ENCODE data around the gene MKNK2.

MKNK2 gene

DNA sequence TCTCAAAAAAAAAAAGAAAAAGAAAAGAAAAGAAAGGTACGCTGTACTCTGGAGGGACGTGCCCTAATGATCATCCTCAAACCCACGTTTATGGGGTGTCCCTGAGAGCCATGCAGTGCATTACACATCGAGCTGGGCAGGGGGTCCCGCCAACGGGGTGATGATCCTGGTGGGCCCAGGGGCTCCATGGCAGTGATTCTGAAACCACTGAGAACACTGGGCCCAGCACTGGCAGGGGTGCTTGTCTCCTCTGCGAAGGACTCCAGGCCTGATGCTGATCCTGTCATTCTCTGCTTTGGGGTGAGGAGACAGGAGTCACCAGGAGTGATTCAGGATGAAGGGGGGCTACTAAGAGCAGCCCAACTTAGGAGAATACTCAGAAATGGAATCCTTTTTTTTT is 26.4 kb upstream of the MKNK2 start:
- peak overlapping the region in 9 of 11 experiments; percentile 15 to 77 (median 60); a peak in 15 of 22 replicates for H3K9ac ChIP-seq
- TF ChIP-seq Cebpa-rat (IDR thresholded peaks at IDR 0.05), result no peak
- peaks cover 35 to 95% (median 78%) of the 10 kb centered on the region in 11 experiments for H3K36me3 ChIP-seq
- H4K20me1 ChIP-seq, result peaks cover 8 to 83% (median 40%) of the 10 kb centered on the region in 11 experiments; a peak in 16 of 22 replicates
- peak overlapping the region in 9 of 11 experiments; percentile 81 to 94 (median 88); a peak in 15 of 22 replicates for H3K27ac ChIP-seq
- peaks cover 91 to 100% (median 98%) of the 10 kb centered on the region in 10 experiments for H3K4me1 ChIP-seq
- H3K4me3 ChIP-seq, result peak overlapping the region in 1 of 10 experiments; percentile 24; a peak in 2 of 20 replicates
- H3K27me3 ChIP-seq, result no peaks in the 10 kb centered on the region
- H3K4me2 ChIP-seq, result peak overlapping the region; percentile 80 to 100 (median 93)
- peaks cover 0 to 7% (median 0%) of the 10 kb centered on the region in 11 experiments; a peak in 1 of 22 replicates for H3K9me3 ChIP-seq (replicated peaks in 1 of 11)

DNA sequence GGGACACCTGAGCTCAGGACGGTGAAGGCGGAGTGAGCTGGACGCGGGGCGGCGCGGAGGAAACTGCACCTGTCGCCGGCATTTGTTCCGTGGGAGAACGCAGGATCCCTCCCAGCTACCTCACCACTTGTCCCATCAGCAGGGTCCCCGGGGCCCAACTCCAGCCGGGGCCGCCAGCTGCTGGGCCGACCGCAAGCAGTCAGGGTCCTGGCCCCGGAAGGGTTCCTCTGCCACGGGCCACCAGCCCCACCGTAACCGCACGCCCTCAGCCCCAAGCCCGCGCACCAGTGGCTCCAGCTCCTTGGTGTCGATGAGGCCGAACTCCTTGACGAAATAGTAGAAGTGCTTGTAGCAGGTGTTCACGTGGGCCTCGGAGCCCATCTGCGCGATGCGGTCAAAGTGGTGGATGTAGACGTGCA is 25.5 kb upstream of the MKNK2 start:
- no peak for TF ChIP-seq Cebpa-rat (IDR thresholded peaks at IDR 0.05)

DNA sequence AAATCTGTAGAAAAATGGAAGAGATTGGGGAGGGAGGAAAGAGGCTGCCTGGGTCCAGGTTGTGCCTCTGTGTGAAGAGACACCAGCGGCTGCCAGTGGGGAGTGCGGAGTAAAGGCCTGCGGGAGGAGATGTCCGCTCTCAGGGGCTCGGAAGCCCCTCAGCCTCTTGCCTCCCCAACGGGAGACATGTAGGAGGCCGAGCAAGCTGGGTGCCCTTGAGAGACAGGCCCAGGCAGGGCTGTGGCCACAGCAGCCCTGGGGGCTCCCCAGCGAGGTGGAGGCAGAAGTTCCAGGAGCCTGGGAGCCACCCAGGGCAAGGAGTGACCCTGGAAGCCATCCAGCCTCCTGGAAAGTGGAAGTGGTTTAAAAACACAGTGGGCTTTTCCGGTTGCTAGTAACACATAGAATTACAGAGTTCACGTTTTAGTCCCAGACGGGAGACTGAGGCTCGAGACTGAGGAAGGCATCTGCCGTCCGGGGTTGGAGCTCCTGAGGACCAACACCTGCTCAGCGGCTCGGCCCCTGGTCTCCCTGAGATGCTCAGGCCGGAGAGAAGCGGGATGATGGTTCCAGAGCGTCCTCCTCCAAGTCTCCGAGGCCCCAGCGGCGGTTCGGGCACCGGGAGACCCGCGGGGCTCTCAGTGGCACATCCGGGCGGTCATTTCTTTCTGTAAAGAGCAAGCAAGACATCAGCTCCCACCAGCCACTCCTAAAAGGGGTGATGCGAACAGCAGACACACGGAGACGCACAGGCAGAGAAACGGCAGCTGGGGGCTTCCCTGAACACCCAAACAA is 21.9 kb upstream of the MKNK2 start:
- H4K20me1 ChIP-seq, result peaks cover 2 to 71% (median 7%) of the 10 kb centered on the region in 11 experiments; a peak in 13 of 22 replicates
- H3K4me3 ChIP-seq, result peak overlapping the region in 4 of 10 experiments; percentile 2 to 32 (median 16); a peak in 4 of 20 replicates
- peak overlapping the region; percentile 80 to 100 (median 93); a peak in 20 of 22 replicates for H3K4me2 ChIP-seq
- H3K27ac ChIP-seq, result peak overlapping the region; percentile 74 to 94 (median 88)
- peaks cover 34 to 90% (median 74%) of the 10 kb centered on the region in 11 experiments for H3K36me3 ChIP-seq
- no peaks in the 10 kb centered on the region for H3K27me3 ChIP-seq
- H3K4me1 ChIP-seq, result peaks cover 70 to 98% (median 85%) of the 10 kb centered on the region in 10 experiments
- no peak for TF ChIP-seq Cebpa-rat (IDR thresholded peaks at IDR 0.05)
- H3K9ac ChIP-seq, result peak overlapping the region; percentile 38 to 78 (median 74); a peak in 21 of 22 replicates
- H3K9me3 ChIP-seq (replicated peaks in 1 of 11), result peaks cover 0 to 7% (median 0%) of the 10 kb centered on the region in 11 experiments; a peak in 1 of 22 replicates

More for the DNA sequence above, 25.5 kb upstream of the MKNK2 start:
- H3K9me3 ChIP-seq (replicated peaks in 1 of 11), result peaks cover 0 to 7% (median 0%) of the 10 kb centered on the region in 11 experiments; a peak in 1 of 22 replicates
- H3K4me1 ChIP-seq, result peaks cover 83 to 98% (median 96%) of the 10 kb centered on the region in 10 experiments
- peak overlapping the region in 8 of 10 experiments; percentile 15 to 61 (median 30); a peak in 11 of 20 replicates for H3K4me3 ChIP-seq
- peak overlapping the region; percentile 46 to 94 (median 88); a peak in 21 of 22 replicates for H3K27ac ChIP-seq
- H3K36me3 ChIP-seq, result peaks cover 43 to 95% (median 87%) of the 10 kb centered on the region in 11 experiments
- H3K9ac ChIP-seq, result peak overlapping the region; percentile 31 to 77 (median 61); a peak in 19 of 22 replicates
- H3K27me3 ChIP-seq, result no peaks in the 10 kb centered on the region
- H3K4me2 ChIP-seq, result peak overlapping the region; percentile 80 to 100 (median 93)
- peaks cover 8 to 75% (median 37%) of the 10 kb centered on the region in 11 experiments; a peak in 16 of 22 replicates for H4K20me1 ChIP-seq

DNA sequence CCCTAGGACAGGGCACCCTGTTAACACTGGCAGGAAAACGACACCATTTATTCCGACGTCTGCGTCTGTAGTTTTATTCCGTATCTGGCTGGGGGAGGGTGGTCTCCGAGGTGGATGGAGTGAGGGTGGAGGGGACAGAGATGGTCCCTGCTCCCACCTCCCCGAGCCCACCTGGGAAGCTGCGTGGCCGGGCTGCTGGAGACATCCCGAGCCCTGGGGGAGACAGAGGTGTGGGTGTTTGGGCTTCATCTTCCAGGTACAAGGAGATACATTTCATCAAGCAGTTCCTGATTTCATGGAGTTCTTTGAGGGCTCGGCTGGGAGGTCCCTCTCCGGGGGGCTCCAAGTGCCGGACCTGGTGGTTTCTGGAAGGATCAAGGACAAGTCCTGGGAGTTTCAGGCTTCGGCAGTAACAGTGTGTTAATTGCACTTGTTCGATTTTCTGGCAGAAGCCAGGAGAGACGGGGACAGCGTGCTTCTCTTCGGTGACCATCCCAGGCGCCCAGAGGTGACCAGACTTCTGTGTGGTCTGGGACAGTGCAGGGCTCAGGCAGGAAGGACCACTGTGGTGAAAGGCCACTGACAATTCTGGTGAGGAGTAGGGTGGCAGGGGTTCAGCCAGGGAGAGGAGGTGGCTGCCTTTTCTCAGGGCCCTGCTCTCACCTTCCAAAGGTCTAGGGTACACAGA is 20.1 kb upstream of the MKNK2 start:
- peaks cover 0 to 7% (median 0%) of the 10 kb centered on the region in 11 experiments; a peak in 1 of 22 replicates for H3K9me3 ChIP-seq (replicated peaks in 1 of 11)
- peak overlapping the region in 8 of 11 experiments; percentile 4 to 59 (median 36); a peak in 11 of 22 replicates for H3K9ac ChIP-seq
- peaks cover 0 to 56% (median 0%) of the 10 kb centered on the region in 11 experiments; a peak in 6 of 22 replicates for H4K20me1 ChIP-seq
- peaks cover 56 to 83% (median 68%) of the 10 kb centered on the region in 10 experiments for H3K4me1 ChIP-seq
- no peak for TF ChIP-seq Cebpa-rat (IDR thresholded peaks at IDR 0.05)
- H3K27ac ChIP-seq, result peak overlapping the region in 7 of 11 experiments; percentile 7 to 94 (median 30); a peak in 10 of 22 replicates
- no peak overlapping the region for H3K4me3 ChIP-seq
- H3K4me2 ChIP-seq, result peak overlapping the region in 4 of 11 experiments; percentile 38 to 100 (median 75); a peak in 6 of 22 replicates
- no peaks in the 10 kb centered on the region for H3K27me3 ChIP-seq
- peaks cover 27 to 71% (median 56%) of the 10 kb centered on the region in 11 experiments for H3K36me3 ChIP-seq

DNA sequence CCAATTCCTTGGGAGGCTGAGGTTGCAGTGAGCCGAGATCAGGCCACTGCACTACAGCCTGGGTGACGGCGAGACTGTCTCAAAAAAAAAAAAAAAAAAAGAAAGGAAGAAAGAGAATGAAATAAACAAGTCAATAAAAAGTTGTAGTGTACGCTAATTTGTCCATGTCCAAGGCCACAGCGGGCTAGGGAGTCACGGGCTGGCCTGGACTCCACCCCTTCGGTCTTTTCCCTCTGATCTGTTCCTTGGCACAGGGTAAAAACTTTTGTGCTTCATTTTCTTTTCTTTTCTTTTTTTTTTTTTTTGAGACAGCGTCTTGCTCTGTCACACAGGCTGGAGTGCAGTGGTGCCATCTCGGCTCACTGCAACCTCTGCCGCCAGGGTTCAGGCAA is 19.4 kb upstream of the MKNK2 start:
- peak overlapping the region in 5 of 11 experiments; percentile 4 to 59 (median 30); a peak in 5 of 22 replicates for H3K9ac ChIP-seq
- H3K36me3 ChIP-seq, result peaks cover 27 to 65% (median 49%) of the 10 kb centered on the region in 11 experiments
- peaks cover 49 to 76% (median 61%) of the 10 kb centered on the region in 10 experiments for H3K4me1 ChIP-seq
- no peak for TF ChIP-seq Cebpa-rat (IDR thresholded peaks at IDR 0.05)
- H3K27ac ChIP-seq, result peak overlapping the region in 5 of 11 experiments; percentile 3 to 52 (median 7); a peak in 6 of 22 replicates
- no peak overlapping the region for H3K4me3 ChIP-seq
- H3K4me2 ChIP-seq, result peak overlapping the region in 8 of 11 experiments; percentile 22 to 70 (median 40); a peak in 11 of 22 replicates
- peaks cover 0 to 6% (median 0%) of the 10 kb centered on the region in 11 experiments; a peak in 1 of 22 replicates for H3K9me3 ChIP-seq (replicated peaks in 1 of 11)
- H4K20me1 ChIP-seq, result peaks cover 0 to 49% (median 0%) of the 10 kb centered on the region in 11 experiments; a peak in 6 of 22 replicates
- H3K27me3 ChIP-seq, result no peaks in the 10 kb centered on the region

DNA sequence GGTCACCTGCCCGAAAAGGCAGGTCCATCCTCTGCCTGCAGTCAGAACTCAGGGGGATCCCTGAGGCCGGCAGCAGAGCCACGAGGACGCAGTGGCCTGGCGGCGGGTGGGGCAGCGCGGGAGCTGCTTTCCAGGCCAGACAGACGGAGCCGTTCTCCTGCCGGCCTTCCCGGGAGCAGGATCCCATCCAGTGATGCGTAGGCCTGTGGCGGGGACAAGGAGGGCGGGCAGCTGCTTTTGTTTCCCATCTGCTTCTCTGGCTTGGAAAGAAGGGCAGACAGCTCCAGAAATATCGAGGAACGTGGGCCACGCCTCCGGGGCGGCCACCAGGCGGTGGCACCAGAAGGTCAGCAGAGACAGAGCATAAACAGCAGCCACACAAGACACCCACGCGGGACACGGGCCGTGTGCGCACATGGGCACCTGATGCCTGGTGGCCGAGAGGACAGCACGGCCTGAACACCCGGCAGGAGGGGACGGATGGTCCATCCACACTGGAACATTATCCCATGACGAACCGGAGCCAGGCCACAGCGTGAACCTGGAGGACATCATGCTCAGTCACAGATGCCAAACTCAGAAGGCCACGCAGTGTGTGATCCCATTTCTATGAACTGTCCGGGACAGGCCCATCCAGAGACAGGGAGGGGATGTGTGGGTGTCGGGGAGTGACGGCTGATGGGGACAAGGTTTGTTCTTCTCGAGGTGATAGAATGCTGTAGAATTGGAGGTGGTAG is 13.9 kb upstream of the MKNK2 start:
- Histone ChIP-seq H3K4me2 (peak overlapping the region in 10 of 11 experiments; percentile 1 to 100 (median 99); a peak in 19 of 22 replicates), H3K27me3 (no peaks in the 10 kb centered on the region), H3K4me3 (no peak overlapping the region), H3K9me3 (replicated peaks in 1 of 11) (no peaks in the 10 kb centered on the region), H3K4me1 (peaks cover 41 to 72% (median 65%) of the 10 kb centered on the region in 10 experiments), H3K9ac (peak overlapping the region in 8 of 11 experiments; percentile 8 to 62 (median 28); a peak in 10 of 22 replicates), H4K20me1 (peaks cover 0 to 19% (median 0%) of the 10 kb centered on the region in 11 experiments; a peak in 4 of 22 replicates), H3K36me3 (peaks cover 0 to 15% (median under 1%) of the 10 kb centered on the region in 11 experiments; a peak in 9 of 22 replicates), H3K27ac (peak overlapping the region in 4 of 11 experiments; percentile 7 to 47 (median 10); a peak in 3 of 22 replicates)
- TF ChIP-seq Cebpa-rat (IDR thresholded peaks at IDR 0.05), result no peak

DNA sequence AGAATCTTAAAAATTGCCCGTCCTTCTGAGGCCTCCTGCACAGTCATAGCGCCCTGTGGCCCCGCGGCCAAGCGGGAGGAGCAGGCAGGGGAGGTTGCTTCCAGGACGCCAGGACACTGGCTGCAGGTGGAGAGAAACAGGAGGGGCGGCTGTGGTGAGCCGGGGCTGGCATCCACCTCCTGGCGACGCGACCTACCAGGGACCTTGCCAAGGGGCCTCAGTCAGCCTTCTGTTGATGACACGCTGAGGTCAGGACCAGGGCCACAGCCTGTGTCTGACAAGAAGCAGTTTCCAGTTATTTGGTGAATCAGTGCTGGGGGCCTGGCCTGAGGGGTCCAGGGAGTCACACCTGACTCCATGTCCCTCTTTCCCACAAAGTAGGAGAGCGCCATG is 13.3 kb upstream of the MKNK2 start:
- H3K9ac ChIP-seq, result peak overlapping the region in 8 of 11 experiments; percentile 8 to 62 (median 28); a peak in 8 of 22 replicates
- H3K27ac ChIP-seq, result peak overlapping the region in 4 of 11 experiments; percentile 7 to 47 (median 10); a peak in 3 of 22 replicates
- no peak overlapping the region for H3K4me3 ChIP-seq
- H3K4me2 ChIP-seq, result peak overlapping the region in 10 of 11 experiments; percentile 1 to 100 (median 99); a peak in 19 of 22 replicates
- H3K4me1 ChIP-seq, result peaks cover 41 to 72% (median 65%) of the 10 kb centered on the region in 10 experiments
- peaks cover 0 to 14% (median 0%) of the 10 kb centered on the region in 11 experiments; a peak in 4 of 22 replicates for H4K20me1 ChIP-seq
- peaks cover 0 to 11% (median 0%) of the 10 kb centered on the region in 11 experiments; a peak in 6 of 22 replicates for H3K36me3 ChIP-seq
- no peaks in the 10 kb centered on the region for H3K27me3 ChIP-seq
- TF ChIP-seq Cebpa-rat (IDR thresholded peaks at IDR 0.05), result no peak
- no peaks in the 10 kb centered on the region for H3K9me3 ChIP-seq (replicated peaks in 1 of 11)

Measured in BLaER1 treated with 17β-estradiol and CSF1 and Interleukin-3, amounts not matched to agents 10 nM and 100 nM (cell line).